ENCODE data around the gene IDH2. TPM values are rescaled to one million over a fixed set of nuclear protein-coding genes. Genes with fewer than 3 reads are reported as not detected.

IDH2 gene
- total RNA-seq, 4 donors from 2014 or later = 15.7 to 41.4 (median 20.3) TPM

- H3K4me3 ChIP-seq = no peak overlapping the region
- H3K9me3 ChIP-seq = no peaks in the 10 kb centered on the region
- TF ChIP-seq EP300 (IDR thresholded peaks at IDR 0.05) (no peak), POLR2A (IDR thresholded peaks at IDR 0.05) (no peak), CTCF (IDR thresholded peaks at IDR 0.05) (no peak)
- DNase-seq (ENCODE audit: low spot score in 2 of 2) = no peak
- H3K4me1 ChIP-seq = peaks cover 0 to 20% (median 2%) of the 10 kb centered on the region in 4 donors
- no peaks in the 10 kb centered on the region for H3K36me3 ChIP-seq
- 93 to 96% methylated on average over 5 of the region's 5 CpGs for WGBS, 2 donors
- H3K27ac ChIP-seq = no peak overlapping the region
- no peaks in the 10 kb centered on the region for H3K27me3 ChIP-seq
These were observed 53.2 kb downstream of the IDH2 start for GRCh38 chr15:90049030-90049429.

- Histone ChIP-seq H3K9me3 (no peaks in the 10 kb centered on the region), H3K27ac (no peak overlapping the region), H3K4me1 (peaks cover 0 to 24% (median 6%) of the 10 kb centered on the region in 4 donors), H3K36me3 (no peaks in the 10 kb centered on the region), H3K27me3 (no peaks in the 10 kb centered on the region), H3K4me3 (no peak overlapping the region)
- TF ChIP-seq CTCF (IDR thresholded peaks at IDR 0.05) (no peak), POLR2A (IDR thresholded peaks at IDR 0.05) (no peak), EP300 (IDR thresholded peaks at IDR 0.05) (no peak)
- 55 to 56% methylated on average over 5 to 9 of the region's 9 CpGs for WGBS, 2 donors
- no peak for DNase-seq (ENCODE audit: low spot score in 2 of 2)
These were observed 54.2 kb downstream of the IDH2 start for GRCh38 chr15:90047956-90048575.

- 72 to 79% methylated on average over 12 of the region's 12 CpGs for WGBS, 2 donors
- no peaks in the 10 kb centered on the region for H3K9me3 ChIP-seq
- H3K27me3 ChIP-seq = no peaks in the 10 kb centered on the region
- peaks cover 0 to 24% (median 6%) of the 10 kb centered on the region in 4 donors for H3K4me1 ChIP-seq
- no peak overlapping the region for H3K4me3 ChIP-seq
- TF ChIP-seq CTCF (IDR thresholded peaks at IDR 0.05) (no peak), EP300 (IDR thresholded peaks at IDR 0.05) (no peak), POLR2A (IDR thresholded peaks at IDR 0.05) (no peak)
- peak overlapping the region in 1 of 4 donors; percentile 17 for H3K27ac ChIP-seq
- no peaks in the 10 kb centered on the region for H3K36me3 ChIP-seq
- DNase-seq (ENCODE audit: low spot score in 2 of 2) = no peak
These were observed 55.3 kb downstream of the IDH2 start for GRCh38 chr15:90046911-90047392.

- no peak overlapping the region for H3K4me3 ChIP-seq
- no peak for DNase-seq (ENCODE audit: low spot score in 2 of 2)
- H3K9me3 ChIP-seq = no peaks in the 10 kb centered on the region
- H3K36me3 ChIP-seq = no peaks in the 10 kb centered on the region
- peak overlapping the region in 1 of 4 donors; percentile 17 for H3K27ac ChIP-seq
- peaks cover 0 to 24% (median 6%) of the 10 kb centered on the region in 4 donors for H3K4me1 ChIP-seq
- no peaks in the 10 kb centered on the region for H3K27me3 ChIP-seq
- WGBS, 2 donors = 87 to 93% methylated on average over 7 of the region's 7 CpGs
- TF ChIP-seq EP300 (IDR thresholded peaks at IDR 0.05) (no peak), POLR2A (IDR thresholded peaks at IDR 0.05) (no peak)
These were observed 56.0 kb downstream of the IDH2 start for GRCh38 chr15:90046289-90046688.

- Histone ChIP-seq H3K27ac (no peak overlapping the region), H3K36me3 (no peaks in the 10 kb centered on the region), H3K9me3 (no peaks in the 10 kb centered on the region), H3K4me1 (peaks cover 0 to 38% (median 9%) of the 10 kb centered on the region in 4 donors), H3K27me3 (no peaks in the 10 kb centered on the region), H3K4me3 (no peak overlapping the region)
- DNase-seq (ENCODE audit: low spot score in 2 of 2) = no peak
- WGBS, 2 donors = 91 to 95% methylated on average over 4 of the region's 4 CpGs
- TF ChIP-seq EP300 (IDR thresholded peaks at IDR 0.05) (no peak), CTCF (IDR thresholded peaks at IDR 0.05) (no peak), POLR2A (IDR thresholded peaks at IDR 0.05) (no peak)
These were observed 57.3 kb downstream of the IDH2 start for GRCh38 chr15:90044916-90045371.

Data from tibial nerve (tissue), 4 donors.